Measurements from ENCODE around the gene NLRP14.

DNA sequence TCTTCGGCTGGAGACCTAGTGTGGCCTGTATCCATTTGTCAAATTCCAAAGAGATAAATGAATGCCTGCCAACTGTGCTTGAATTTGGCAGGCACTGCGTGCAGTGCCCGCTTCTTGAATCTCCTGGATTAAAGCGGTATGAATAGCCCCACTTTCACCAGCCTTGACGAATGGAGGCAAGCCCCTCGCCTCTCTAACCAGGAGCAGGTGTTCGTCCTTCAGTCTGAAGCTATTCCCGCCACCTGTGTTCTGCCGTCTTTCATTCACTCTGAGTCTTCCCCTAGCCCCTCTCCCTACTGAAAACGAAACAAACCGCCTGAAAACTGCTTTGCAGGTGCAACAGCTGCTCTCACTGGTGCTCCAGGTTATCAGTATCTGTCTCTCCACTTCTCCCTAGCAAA lies 11.2 kb downstream of the NLRP14 start:
- TF ChIP-seq CTCF (conservative IDR thresholded peaks at IDR 0.05; ENCODE audit: low read depth, low read length) (no peak), EZH2 (IDR thresholded peaks at IDR 0.05; ENCODE audit: low read length, unreplicated experiment) (no peak)
